Activated CD4-positive, alpha-beta T cell treated with anti-CD3 and anti-CD28 coated beads, Interleukin-2, Interleukin-6, amounts not matched to agents 100 ng/mL and 50 ng/mL, durations not matched to agents 16 hours and 8 hours (primary cell): Measurements from ENCODE around the gene AGXT2.
"Not testable (repeated sequence)": the region's sequence is repeated elsewhere in the genome, so short reads cannot be mapped to it uniquely, and the experiment has no call there.

Experiments used
- DNase-seq: peaks from one replicate; pipeline ENCODE4 v3.0.0-alpha.2; 2020

Gene AGXT2

GRCh38 chr5:35050541-35051126, 2.9 kb upstream of the AGXT2 start:
- DNase-seq, result no peak

DNA sequence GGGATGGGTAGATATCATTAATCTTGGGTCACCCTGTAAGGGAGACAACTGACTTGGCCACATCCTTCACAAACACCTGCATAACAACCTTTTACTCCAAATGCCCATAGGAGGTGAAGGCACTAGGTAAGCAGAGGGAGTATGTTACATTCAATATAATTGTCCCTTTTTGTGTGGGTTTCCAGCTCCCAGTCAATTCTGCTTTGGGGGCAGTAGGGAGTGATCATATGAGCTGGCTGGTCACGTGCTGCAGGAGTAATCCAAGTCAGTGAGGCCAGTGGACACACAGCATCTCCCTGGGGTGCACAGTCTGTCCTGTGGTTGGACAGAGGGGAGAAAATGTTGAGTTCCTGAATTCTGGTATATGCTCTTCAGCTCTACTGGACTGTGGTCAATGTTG, 1.2 kb upstream of the AGXT2 start:
- DNase-seq, result no peak

DNA sequence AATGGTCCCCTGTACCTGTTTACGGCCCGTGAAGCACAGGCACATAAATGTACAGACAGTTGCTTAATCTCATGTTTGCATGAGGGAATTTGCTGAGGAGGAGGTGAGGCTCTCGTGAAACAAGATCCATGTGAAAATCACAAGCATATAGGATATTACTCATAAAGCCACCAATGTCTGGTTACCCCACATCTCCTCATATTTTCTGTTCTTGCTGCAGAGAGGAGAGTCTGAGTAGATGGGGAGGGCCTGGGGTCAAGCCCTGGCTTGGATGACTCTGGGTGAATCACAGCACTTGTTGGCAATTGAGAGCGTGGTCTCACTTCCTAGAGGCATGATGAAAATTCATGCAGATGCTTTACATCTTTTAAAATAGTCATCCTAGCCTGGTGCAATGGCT, 975 bp downstream of the AGXT2 start:
- DNase-seq, result no peak

DNA sequence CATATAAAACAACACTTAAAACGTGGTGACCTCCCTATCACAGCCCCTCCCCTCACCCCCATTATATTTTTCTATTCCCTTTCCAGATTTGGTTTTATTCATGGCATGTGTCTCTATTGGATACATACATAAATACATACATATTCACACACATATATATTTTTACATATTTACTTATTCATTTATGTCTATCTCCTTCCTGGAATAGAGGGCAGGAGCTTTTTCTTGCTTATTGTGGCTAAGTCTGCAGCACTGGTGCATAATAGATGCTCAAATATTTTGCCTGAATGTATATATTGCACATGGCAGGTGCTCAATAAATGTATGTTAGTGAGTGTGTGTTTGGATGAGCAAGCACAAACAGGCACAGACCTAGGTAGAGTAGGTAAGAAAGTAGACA, 2.5 kb downstream of the AGXT2 start:
- no peak for DNase-seq

DNA sequence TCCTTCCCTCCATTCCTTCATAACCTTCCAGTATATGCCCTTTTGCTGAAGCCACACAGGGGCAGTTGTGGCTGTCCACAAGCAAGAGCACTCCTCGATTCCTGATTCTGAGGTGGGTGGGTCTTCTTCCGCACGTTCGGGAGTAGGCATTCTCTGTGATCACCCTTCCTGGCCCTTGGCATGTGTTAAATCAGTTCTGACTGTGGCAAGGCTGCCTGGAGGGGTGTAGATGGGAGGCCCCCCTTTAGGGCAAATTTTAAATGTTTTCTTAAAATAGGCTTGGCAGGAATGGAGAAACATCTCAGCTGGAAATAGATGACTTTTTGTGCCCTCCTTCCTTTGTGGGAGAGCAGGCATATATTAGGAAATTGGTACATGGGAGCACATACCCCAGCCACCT, 3.1 kb downstream of the AGXT2 start:
- DNase-seq, result no peak

DNA sequence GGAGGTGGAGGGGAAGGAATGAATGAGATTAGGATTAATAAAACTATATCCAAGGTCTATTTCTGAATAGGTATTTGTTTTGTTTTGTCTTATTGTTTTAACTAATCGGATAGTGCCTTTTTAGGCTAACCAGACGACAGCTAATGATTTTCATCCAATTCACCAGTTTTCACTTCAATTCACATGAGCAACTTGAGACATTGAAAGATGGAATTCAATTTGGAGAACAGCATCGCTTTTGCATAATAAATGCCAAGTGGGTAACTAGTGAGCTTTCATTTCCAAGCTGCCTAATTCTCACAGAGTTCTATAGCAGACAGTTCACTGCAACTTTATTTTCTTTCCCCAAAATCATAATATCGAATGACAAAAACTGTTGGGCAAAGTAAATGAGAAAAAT, 5.0 kb downstream of the AGXT2 start:
- no peak for DNase-seq

DNA sequence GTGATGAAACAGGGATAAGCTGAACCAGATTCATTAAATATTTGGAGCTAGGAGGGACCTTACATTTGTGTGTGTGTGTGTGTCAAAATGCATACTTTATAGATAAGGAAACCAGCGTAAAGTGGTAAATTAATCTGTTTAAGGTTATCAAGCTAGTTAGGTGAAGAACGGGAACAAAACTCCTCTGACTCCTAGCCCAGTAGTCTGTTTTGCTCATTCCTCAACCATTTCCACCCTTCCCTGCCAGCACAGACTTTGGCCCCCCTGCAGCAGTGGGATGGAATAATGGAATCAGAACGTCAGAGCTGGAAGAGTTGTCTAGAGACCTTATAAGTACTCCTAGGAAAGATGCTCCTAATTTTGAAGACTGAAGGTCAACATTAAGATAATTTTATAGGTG, 6.5 kb downstream of the AGXT2 start:
- no peak for DNase-seq

DNA sequence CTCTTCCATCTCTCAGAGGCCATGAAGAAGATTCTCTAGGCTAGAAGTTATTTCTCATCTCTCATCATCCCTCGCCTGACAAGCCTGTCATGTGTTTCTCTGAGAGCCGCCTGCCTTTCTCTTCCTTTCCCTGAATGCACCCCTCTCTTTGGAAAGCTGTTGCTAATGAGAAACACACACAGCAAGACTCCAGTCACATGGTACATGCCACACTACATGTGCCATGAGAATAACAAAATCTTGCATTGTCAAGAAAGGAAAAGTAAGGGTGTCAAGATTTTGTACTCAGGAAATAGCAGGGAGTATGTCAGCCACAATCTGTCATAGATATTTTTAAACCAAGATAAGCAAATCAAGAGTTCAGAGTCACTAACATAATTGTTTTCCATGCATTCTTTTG, 8.9 kb downstream of the AGXT2 start:
- DNase-seq, result no peak

DNA sequence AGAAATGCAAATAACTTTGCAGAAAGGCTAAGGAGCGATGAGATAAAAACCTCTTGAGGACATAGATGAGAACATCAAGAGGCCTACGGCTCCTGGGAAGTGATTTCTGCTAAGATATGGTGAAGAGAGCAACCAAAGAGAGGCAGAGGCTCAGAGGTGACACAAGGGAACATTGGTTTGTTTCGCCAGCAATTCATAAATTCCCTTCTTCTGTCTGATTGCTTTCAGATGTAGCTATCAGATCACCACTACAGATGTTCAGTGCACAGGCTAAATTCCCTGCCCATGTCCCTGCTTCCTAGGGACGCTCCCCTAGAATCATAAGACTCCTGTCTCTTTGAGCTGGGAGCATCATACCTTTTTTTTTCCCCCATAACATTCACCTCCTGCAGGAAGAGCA, 11.2 kb downstream of the AGXT2 start:
- DNase-seq, result no peak

GRCh38 chr5:35035929-35036328, 11.8 kb downstream of the AGXT2 start:
- DNase-seq, result not testable (repeated sequence)

DNA sequence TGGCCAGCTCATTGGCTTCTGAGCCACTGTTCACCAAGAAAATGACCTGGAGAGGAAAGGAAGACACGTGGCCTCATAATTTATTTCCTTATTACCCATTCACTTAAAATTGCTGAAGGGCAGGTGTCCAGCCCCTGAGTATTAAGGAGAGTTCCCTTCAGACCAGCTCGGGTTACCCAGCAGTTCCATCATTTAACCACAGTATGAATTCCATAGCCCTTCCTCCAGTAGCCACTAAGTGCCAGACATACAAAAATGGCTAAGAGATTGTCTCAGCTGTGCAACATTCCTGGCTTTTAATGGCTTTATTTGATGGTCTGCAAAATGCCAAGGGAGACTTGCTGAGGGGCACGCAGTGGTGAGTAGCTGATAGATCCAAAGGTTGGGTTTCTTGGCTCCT, 12.5 kb downstream of the AGXT2 start:
- no peak for DNase-seq

GRCh38 chr5:35032356-35032755, 15.4 kb downstream of the AGXT2 start:
- no peak for DNase-seq

- DNase-seq, result no peak
Observed at GRCh38 chr5:35031276-35031675, 16.5 kb downstream of the AGXT2 start.

DNA sequence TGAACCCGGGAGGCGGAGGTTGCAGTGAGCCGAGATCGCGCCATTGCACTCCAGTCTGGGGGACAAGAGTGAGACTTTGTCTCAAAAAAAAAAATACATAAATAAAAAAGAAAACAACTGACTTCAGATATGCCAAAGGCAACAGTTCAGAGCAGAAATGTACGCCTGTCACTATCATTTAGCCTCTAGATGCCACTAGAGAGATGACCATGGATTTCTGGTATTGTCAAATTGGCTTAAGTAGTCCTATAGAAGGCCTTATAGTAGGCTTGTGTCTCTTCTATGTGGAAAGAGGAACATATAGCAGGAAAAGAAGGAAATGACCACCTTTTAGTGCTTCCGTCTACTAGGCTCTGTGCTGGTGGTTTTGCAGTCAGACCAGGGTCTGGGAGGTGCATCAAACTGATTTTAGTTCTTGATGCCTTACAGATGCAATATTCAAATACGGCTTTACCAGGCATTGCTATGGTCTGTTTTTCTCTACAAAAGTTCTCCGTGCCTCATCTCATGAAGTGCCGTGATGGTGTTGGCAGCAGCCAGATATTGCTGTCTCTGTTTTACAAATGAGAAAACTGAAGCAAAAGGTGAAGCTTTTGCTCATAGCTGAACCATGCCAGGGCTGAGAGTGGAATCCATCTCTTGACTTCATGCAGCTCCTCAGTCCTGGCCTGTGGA, 17.2 kb downstream of the AGXT2 start:
- no peak for DNase-seq

DNA sequence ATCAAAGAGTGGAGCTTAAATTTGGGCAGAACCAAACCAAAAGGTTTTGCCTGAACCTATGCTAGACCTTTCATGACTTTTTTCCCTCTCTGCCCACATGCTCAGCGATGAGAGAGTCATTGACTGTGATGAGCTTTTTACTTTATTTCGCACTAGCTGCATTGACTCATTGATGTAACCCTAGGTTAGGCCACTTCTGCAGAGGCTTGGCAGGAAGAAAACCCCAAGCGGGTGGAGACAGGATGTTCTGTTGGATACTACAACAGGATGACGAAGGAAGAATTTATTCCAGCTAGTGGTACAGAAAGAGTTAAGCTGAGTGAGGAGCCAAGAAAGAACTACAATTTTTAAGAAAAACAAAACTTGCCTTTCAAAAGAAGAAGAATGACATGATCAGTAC, 18.4 kb downstream of the AGXT2 start:
- peak; percentile 5 for DNase-seq

DNA sequence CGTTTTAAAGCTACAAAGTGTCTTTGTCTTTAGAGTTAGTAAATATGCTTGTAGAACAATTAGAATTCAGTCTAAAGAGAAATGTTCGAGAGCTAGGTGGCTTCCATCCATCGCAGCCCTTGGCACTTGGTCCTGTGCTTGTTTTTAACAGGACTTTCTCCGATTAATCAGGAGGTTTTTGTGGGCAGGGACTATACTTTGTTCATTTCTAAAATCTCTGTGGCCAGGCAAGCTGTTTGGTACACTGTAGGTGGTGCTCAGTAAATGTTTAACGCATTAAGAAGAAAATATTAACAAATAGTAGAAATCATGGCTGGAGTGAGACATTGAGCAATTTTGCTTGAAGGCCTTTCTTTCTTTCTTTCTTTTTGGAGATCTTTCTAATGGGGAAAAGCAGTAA, 20.8 kb downstream of the AGXT2 start:
- no peak for DNase-seq

GRCh38 chr5:35026280-35026840, 21.4 kb downstream of the AGXT2 start:
- DNase-seq, result no peak

DNA sequence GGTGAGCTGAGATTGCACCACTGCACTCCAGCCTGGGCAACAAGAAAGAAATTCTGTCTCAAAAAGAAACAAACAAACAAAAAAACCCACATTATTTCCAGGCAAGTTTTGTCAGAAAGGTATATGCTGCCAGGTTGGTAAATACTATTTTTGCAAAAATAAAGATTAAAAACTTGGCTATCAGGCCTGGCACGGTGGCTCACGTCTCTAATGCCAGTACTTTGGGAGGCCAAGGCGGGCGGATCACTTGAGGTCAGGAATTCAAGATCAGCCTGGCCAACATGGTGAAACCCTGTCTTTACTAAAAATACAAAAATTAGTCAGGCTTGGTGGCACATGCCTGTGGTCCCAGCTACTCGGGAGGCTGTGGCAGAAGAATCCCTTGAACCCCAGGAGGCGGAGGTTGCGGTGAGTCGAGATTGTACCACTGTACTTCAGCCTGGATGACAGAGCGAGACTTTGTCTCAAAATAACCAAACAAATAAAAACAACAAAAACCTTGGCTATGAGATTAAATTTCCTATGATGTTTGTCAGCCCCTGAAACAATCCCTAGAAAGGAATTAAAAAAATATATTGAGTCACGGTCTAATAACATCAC, 22.7 kb downstream of the AGXT2 start:
- no peak for DNase-seq

- DNase-seq, result no peak
Observed at GRCh38 chr5:35023391-35024178, 24.2 kb downstream of the AGXT2 start.

DNA sequence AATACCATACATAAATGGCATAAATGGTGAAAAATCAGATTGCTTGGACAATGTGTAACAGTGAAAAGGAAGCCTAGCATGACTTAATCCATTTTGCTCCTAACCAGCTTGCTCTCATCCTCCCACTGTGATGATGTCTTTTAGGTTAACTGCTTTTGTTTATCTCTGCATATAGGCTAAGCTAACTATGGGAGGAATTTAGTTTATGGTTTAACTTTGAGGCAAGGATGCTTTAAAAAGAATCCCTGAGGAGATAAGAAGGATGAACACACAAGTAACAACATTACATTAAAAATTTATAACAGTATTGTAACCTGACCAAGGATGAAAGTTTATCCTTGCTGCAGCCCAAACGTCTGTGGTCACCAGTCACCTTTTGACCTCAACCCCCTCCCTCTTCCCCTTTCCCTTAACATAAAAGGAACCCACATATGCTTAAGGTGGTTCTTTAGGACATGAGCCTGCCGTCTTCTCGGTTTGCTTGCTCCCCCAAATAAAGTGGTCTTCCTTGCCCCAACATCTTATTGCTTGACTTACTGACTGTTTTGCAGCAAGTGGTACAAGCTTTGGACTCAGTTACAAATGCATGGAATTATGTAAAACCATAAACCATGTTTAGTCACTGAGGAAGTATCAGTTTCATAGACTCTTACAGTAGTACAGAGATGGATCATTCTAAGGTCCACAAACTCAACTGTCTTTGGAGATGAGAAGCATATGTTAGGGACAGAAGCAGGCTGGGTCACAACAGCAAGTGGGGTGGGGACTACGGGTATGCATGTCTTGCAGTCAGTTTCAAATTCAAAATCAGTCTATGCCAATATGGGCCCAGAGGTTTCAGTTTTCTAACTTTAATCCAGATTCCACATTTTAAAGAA, 31.3 kb downstream of the AGXT2 start:
- DNase-seq, result peak; percentile 7

- DNase-seq, result no peak
Observed at GRCh38 chr5:35015063-35015462, 32.7 kb downstream of the AGXT2 start.

- peak; percentile 11 for DNase-seq
Observed at GRCh38 chr5:35012796-35013195, 35.0 kb downstream of the AGXT2 start.

GRCh38 chr5:35012365-35012764, 35.4 kb downstream of the AGXT2 start:
- DNase-seq, result no peak
